ENCODE measurements around the gene PLXNC1. TPM values are rescaled to one million over a fixed set of nuclear protein-coding genes. Genes with fewer than 3 reads are reported as not detected.

PLXNC1 gene
- total and polyA plus RNA-seq, 2 of the 8 experiments (the other 6 are each of a cell fraction or from before 2014, with no cell fraction given) = 0.83 to 2.0 TPM

GRCh38 chr12:94174576-94174975 lies 26.2 kb downstream of the PLXNC1 start:
- no peak overlapping the region for H3K23ac ChIP-seq (ENCODE audit: insufficient read length)
- no peak overlapping the region for H2BK12ac ChIP-seq (ENCODE audit: low read depth, low read length)
- no peak overlapping the region for H3K18ac ChIP-seq (ENCODE audit: extremely low read depth, low read length)
- no peak overlapping the region for H3K14ac ChIP-seq (ENCODE audit: insufficient read length)
- no peak overlapping the region for H4K8ac ChIP-seq (ENCODE audit: extremely low read depth, insufficient read depth, low read length)
- H3K79me1 ChIP-seq (ENCODE audit: low read depth, low read length) = no peaks in the 10 kb centered on the region
- WGBS, 2 experiments (ENCODE audit: extremely low coverage in 1 of 2, insufficient coverage in 1 of 2, insufficient read length in 1 of 2, insufficient replicate concordance in 2 of 2, low coverage in 1 of 2, low lambda C conversion rate in 2 of 2, missing lambda C conversion rate in 1 of 2) = 80% methylated on average over 1 of the region's 1 CpG; no CpG with 5 or more reads in 1 of the 2 experiments
- H3K79me2 ChIP-seq (ENCODE audit: control insufficient read depth in 1 of 2, insufficient read depth in 2 of 2, low read length in 2 of 2) = no peaks in the 10 kb centered on the region
- H3K9ac ChIP-seq (replicated peaks in 1 of 4; ENCODE audit: extremely low read depth in 1 of 4, low read depth in 3 of 4, low read length in 3 of 4) = no peak overlapping the region
- H4K91ac ChIP-seq (replicated peaks; ENCODE audit: insufficient read length, low read length) = no peak overlapping the region
- H3K4me2 ChIP-seq (ENCODE audit: insufficient read depth in 1 of 2, low read depth in 2 of 2, low read length in 2 of 2) = no peak overlapping the region
- peaks cover 42 to 67% (median 60%) of the 10 kb centered on the region in 4 experiments for H3K27me3 ChIP-seq (replicated peaks in 1 of 4; ENCODE audit: control insufficient read depth in 3 of 4, extremely low read depth in 1 of 4, insufficient read depth in 3 of 4, low read length in 3 of 4)
- H3K36me3 ChIP-seq (ENCODE audit: control insufficient read depth in 2 of 4, insufficient read depth in 4 of 4, low read length in 3 of 4) = no peaks in the 10 kb centered on the region
- H2BK5ac ChIP-seq (ENCODE audit: low read depth, low read length) = no peak overlapping the region
- H3K23me2 ChIP-seq (ENCODE audit: low read depth, low read length) = no peaks in the 10 kb centered on the region
- peaks cover 2 to 5% of the 10 kb centered on the region in 2 experiments for H4K20me1 ChIP-seq (replicated peaks in 1 of 2; ENCODE audit: control insufficient read depth in 1 of 2, insufficient read depth in 2 of 2, low read length in 2 of 2)
- no peak for FAIRE-seq
- H2BK15ac ChIP-seq (ENCODE audit: low read length) = no peak overlapping the region
- peaks cover 3 to 6% of the 10 kb centered on the region in 2 experiments; a peak in 1 of 4 replicates for H3K9me3 ChIP-seq (ENCODE audit: insufficient read depth in 2 of 2, low read depth in 1 of 2, low read length in 1 of 2)
- ChIA-PET POLR2A (ENCODE audit: partially characterized antibody) (interaction anchor here (1.3 kb wide), 1 partner anchor 11 kb away, joined by 3 read pairs; no protein-coding TSS in a partner anchor), CTCF (ENCODE audit: partially characterized antibody) (interaction anchor here (1.1 to 1.8 kb wide), 3 partner anchors 10 to 255 kb away, joined by 3 to 4 read pairs (median 3); no protein-coding TSS in a partner anchor)
- no peak overlapping the region for H3K4me3 ChIP-seq (ENCODE audit: extremely low read depth in 1 of 4, insufficient read depth in 2 of 4, low read depth in 3 of 4, low read length in 4 of 4)
- no peak overlapping the region for H4K5ac ChIP-seq (ENCODE audit: insufficient read length, low read depth, low read length)
- no peak overlapping the region for H2BK20ac ChIP-seq (ENCODE audit: low read length)
- no peak overlapping the region for H3K4ac ChIP-seq (replicated peaks; ENCODE audit: insufficient read length, low read depth, low read length)
- H2BK120ac ChIP-seq (replicated peaks; ENCODE audit: low read depth, low read length) = no peak overlapping the region
- peaks cover 0 to 4% (median 1%) of the 10 kb centered on the region in 4 experiments; a peak in 2 of 7 replicates for H3K4me1 ChIP-seq (replicated peaks in 1 of 4; ENCODE audit: control insufficient read depth in 3 of 4, insufficient read depth in 4 of 4, low read length in 3 of 4)
- no peak overlapping the region for H2AFZ ChIP-seq (ENCODE audit: low read length)
- H2AK5ac ChIP-seq (ENCODE audit: low read depth, low read length) = no peak overlapping the region
- DNase-seq (ENCODE audit: low read depth in 1 of 2, low spot score in 2 of 2) = no peak
- H3K56ac ChIP-seq (replicated peaks; ENCODE audit: insufficient read length, low read depth, low read length) = no peak overlapping the region
- no peak overlapping the region for H3K27ac ChIP-seq (ENCODE audit: low read depth, low read length)
- TF ChIP-seq CHD1 (IDR thresholded peaks at IDR 0.05; ENCODE audit: low read depth, low read length) (no peak), BCL11A (IDR thresholded peaks at IDR 0.05; ENCODE audit: low read depth in 2 of 2, low read length in 2 of 2) (no peak), USF2 (IDR thresholded peaks at IDR 0.05; ENCODE audit: low read length) (no peak), SP4 (IDR thresholded peaks at IDR 0.05; ENCODE audit: low read length) (no peak), KDM5A (IDR thresholded peaks at IDR 0.05; ENCODE audit: low read length) (no peak), POLR2A (IDR thresholded peaks at IDR 0.05; ENCODE audit: control extremely low read depth in 1 of 2, low read depth in 2 of 2, low read length in 2 of 2) (no peak), TEAD4 (IDR thresholded peaks at IDR 0.05; ENCODE audit: low read depth, low read length) (no peak), MAX (IDR thresholded peaks at IDR 0.05) (no peak), CHD2 (IDR thresholded peaks at IDR 0.05; ENCODE audit: low read length) (no peak), NRF1 (IDR thresholded peaks at IDR 0.05; ENCODE audit: low read depth, low read length) (no peak), MAFK (IDR thresholded peaks at IDR 0.05; ENCODE audit: low read depth, low read length) (no peak), ASH2L (IDR thresholded peaks at IDR 0.05; ENCODE audit: low read length) (no peak), YY1 (IDR thresholded peaks at IDR 0.05; ENCODE audit: low read depth, low read length) (no peak), GABPA (IDR thresholded peaks at IDR 0.05; ENCODE audit: borderline replicate concordance, insufficient read depth, low read length) (no peak), CREB1 (IDR thresholded peaks at IDR 0.05) (no peak)
